HepG2 (cell line): ENCODE measurements around the gene CCDC88B. TPM values are rescaled to one million over a fixed set of nuclear protein-coding genes. Genes with fewer than 3 reads are reported as not detected.

Source experiments
- ATAD3A ChIP-seq: sonication (generic); formaldehyde crosslinking; IDR thresholded peaks from 2 replicates; pipeline ENCODE4 v1.4.0; 2020; ENCODE audit warnings: missing genetic modification reagents
- CBX5 ChIP-seq: sonication (generic); formaldehyde crosslinking; IDR thresholded peaks from 2 replicates; pipeline ENCODE4 v1.4.0; 2020; ENCODE audit warnings: missing genetic modification reagents, borderline replicate concordance
- CTCF ChIP-seq: sonication (generic); formaldehyde crosslinking; IDR thresholded peaks from 2 replicates; pipeline ENCODE4 v1.5.0; 2020; ENCODE audit warnings: mild to moderate bottlenecking, missing genetic modification reagents, moderate library complexity
- HNF4G ChIP-seq, 2 experiments: sonication (generic) in 1 of 2; formaldehyde crosslinking in 1 of 2; IDR thresholded peaks; 2 replicates each; pipeline versions ENCODE4 v1.4.0 to v1.6.1; 2011 to 2020; ENCODE audit warnings: borderline replicate concordance in 2 of 2, low read depth in 2 of 2, mild to moderate bottlenecking in 2 of 2, low read length in 1 of 2, missing genetic modification reagents in 1 of 2, moderate library complexity in 1 of 2
- HOXA3 ChIP-seq: sonication (generic); formaldehyde crosslinking; IDR thresholded peaks from 2 replicates; pipeline ENCODE4 v1.5.0; 2020; ENCODE audit warnings: missing genetic modification reagents
- HOXA5 ChIP-seq: sonication (generic); formaldehyde crosslinking; IDR thresholded peaks from 2 replicates; pipeline ENCODE4 v1.4.0; 2020; ENCODE audit warnings: missing genetic modification reagents
- MED8 ChIP-seq: sonication (generic); formaldehyde crosslinking; IDR thresholded peaks from 2 replicates; pipeline ENCODE4 v1.8.1; 2023; ENCODE audit warnings: mild to moderate bottlenecking, missing genetic modification reagents; ENCODE audit not compliant: insufficient replicate concordance
- NCOA2 ChIP-seq: sonication (generic); formaldehyde crosslinking; IDR thresholded peaks from 2 replicates; pipeline ENCODE4 v1.8.0; 2022; ENCODE audit warnings: inconsistent platforms
- NONO ChIP-seq, 2 experiments: fragments of 450-650 bp in 1 of 2; sonication (generic) in 1 of 2; formaldehyde crosslinking in 1 of 2; IDR thresholded peaks in 1 of 2; conservative IDR thresholded peaks in 1 of 2; 2 replicates each; pipeline versions ENCODE4 v1.6.1 to v1.8.0; 2017 to 2022; ENCODE audit warnings: mild to moderate bottlenecking in 1 of 2, missing genetic modification reagents in 1 of 2, moderate library complexity in 1 of 2
- NR2F2 ChIP-seq: IDR thresholded peaks from 2 replicates; pipeline ENCODE4 v1.6.1; 2012; ENCODE audit warnings: low read depth, inconsistent platforms, borderline replicate concordance
- PATZ1 ChIP-seq: sonication (generic); formaldehyde crosslinking; IDR thresholded peaks from 2 replicates; pipeline ENCODE4 v1.4.0; 2020; ENCODE audit warnings: missing genetic modification reagents
- RBM39 ChIP-seq: fragments of 200-400 bp; formaldehyde crosslinking; IDR thresholded peaks from one replicate; pipeline ENCODE4 v1.6.1; 2018; ENCODE audit warnings: antibody characterized with exemption, mild to moderate bottlenecking, low read depth, low read length; ENCODE audit not compliant: poor library complexity, severe bottlenecking
- ZNF317 ChIP-seq: sonication (generic); formaldehyde crosslinking; IDR thresholded peaks from 2 replicates; pipeline ENCODE4 v1.5.0; 2020; ENCODE audit warnings: mild to moderate bottlenecking, missing genetic modification reagents
- ZNF644 ChIP-seq: IDR thresholded peaks from 2 replicates; pipeline ENCODE4 v1.6.1; 2016; ENCODE audit warnings: low read depth
- ZNF7 ChIP-seq: IDR thresholded peaks from 2 replicates; pipeline ENCODE4 v1.6.1; 2016; ENCODE audit warnings: missing biosample characterization, missing genetic modification reagents
- polyA plus RNA-seq, 8 experiments: library from polyadenylated mRNA; depleted of rRNA in 3 of 8; stranded (reverse) in 7 of 8; unstranded in 1 of 8; fragments of >200 nt; fragmentation: Illumina TruSeq in 4 of 8; extraction: Trizol in 4 of 8; gene quantifications; 2 replicates each; pipeline versions ENCODE4 v1.2.1 to v1.2.3, GENCODE V29; 2011 to 2016; ENCODE audit warnings: low read depth in 4 of 8, missing spikeins in 1 of 8, mixed read lengths in 1 of 8; ENCODE audit not compliant: insufficient read depth in 1 of 8
- total RNA-seq, 5 experiments: library from RNA; depleted of rRNA; stranded (reverse); fragments of >200 nt; fragmentation: Illumina TruSeq; extraction: Trizol; gene quantifications; 2 replicates each; pipeline ENCODE4 v1.2.3, GENCODE V29; 2016; ENCODE audit warnings: low read depth in 1 of 5
- TF ChIP-seq, protein P1 (sequence below): sonication (generic); formaldehyde crosslinking; IDR thresholded peaks from 2 replicates; pipeline ENCODE4 v1.5.0; 2020; ENCODE audit warnings: mild to moderate bottlenecking, missing genetic modification reagents
- TF ChIP-seq, protein P2 (sequence below): sonication (generic); formaldehyde crosslinking; IDR thresholded peaks from 2 replicates; pipeline ENCODE4 v1.5.1; 2020; ENCODE audit warnings: missing genetic modification reagents, mild to moderate bottlenecking, borderline replicate concordance
- TF ChIP-seq, protein P3 (sequence below): IDR thresholded peaks from 2 replicates; pipeline ENCODE4 v1.6.1; 2016; ENCODE audit warnings: mild to moderate bottlenecking

The CCDC88B gene
- total and polyA plus RNA-seq, 2 of the 13 experiments (the other 11 are each of a cell fraction or from before 2014, with no cell fraction given), result 3.6 to 4.8 TPM

- no peak for TF ChIP-seq MED8 (CRISPR knock-in tag)
- TF ChIP-seq PATZ1 (CRISPR knock-in tag), result no peak; the same call in 1 of the 2 replicates
- no peak for TF ChIP-seq ZNF7
- TF ChIP-seq ZNF317 (CRISPR knock-in tag), result peak; percentile 68; the same call in 1 of the 2 replicates
- TF ChIP-seq ZNF644 (CRISPR knock-in tag), result no peak
- TF ChIP-seq, protein P1, sequence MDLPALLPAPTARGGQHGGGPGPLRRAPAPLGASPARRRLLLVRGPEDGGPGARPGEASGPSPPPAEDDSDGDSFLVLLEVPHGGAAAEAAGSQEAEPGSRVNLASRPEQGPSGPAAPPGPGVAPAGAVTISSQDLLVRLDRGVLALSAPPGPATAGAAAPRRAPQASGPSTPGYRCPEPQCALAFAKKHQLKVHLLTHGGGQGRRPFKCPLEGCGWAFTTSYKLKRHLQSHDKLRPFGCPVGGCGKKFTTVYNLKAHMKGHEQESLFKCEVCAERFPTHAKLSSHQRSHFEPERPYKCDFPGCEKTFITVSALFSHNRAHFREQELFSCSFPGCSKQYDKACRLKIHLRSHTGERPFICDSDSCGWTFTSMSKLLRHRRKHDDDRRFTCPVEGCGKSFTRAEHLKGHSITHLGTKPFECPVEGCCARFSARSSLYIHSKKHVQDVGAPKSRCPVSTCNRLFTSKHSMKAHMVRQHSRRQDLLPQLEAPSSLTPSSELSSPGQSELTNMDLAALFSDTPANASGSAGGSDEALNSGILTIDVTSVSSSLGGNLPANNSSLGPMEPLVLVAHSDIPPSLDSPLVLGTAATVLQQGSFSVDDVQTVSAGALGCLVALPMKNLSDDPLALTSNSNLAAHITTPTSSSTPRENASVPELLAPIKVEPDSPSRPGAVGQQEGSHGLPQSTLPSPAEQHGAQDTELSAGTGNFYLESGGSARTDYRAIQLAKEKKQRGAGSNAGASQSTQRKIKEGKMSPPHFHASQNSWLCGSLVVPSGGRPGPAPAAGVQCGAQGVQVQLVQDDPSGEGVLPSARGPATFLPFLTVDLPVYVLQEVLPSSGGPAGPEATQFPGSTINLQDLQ (CRISPR knock-in tag), result no peak
- TF ChIP-seq HOXA5 (CRISPR knock-in tag), result no peak
- TF ChIP-seq CBX5, result peak; percentile 15; the same call in 1 of the 2 replicates
- TF ChIP-seq, protein P2, sequence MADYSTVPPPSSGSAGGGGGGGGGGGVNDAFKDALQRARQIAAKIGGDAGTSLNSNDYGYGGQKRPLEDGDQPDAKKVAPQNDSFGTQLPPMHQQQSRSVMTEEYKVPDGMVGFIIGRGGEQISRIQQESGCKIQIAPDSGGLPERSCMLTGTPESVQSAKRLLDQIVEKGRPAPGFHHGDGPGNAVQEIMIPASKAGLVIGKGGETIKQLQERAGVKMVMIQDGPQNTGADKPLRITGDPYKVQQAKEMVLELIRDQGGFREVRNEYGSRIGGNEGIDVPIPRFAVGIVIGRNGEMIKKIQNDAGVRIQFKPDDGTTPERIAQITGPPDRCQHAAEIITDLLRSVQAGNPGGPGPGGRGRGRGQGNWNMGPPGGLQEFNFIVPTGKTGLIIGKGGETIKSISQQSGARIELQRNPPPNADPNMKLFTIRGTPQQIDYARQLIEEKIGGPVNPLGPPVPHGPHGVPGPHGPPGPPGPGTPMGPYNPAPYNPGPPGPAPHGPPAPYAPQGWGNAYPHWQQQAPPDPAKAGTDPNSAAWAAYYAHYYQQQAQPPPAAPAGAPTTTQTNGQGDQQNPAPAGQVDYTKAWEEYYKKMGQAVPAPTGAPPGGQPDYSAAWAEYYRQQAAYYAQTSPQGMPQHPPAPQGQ (CRISPR knock-in tag), result 0 out of 2 replicates have a peak, but pooled peaks have one; percentile 48
- TF ChIP-seq CTCF (CRISPR knock-in tag), result peak; percentile 95
- TF ChIP-seq NCOA2, result no peak
- TF ChIP-seq, protein P3, sequence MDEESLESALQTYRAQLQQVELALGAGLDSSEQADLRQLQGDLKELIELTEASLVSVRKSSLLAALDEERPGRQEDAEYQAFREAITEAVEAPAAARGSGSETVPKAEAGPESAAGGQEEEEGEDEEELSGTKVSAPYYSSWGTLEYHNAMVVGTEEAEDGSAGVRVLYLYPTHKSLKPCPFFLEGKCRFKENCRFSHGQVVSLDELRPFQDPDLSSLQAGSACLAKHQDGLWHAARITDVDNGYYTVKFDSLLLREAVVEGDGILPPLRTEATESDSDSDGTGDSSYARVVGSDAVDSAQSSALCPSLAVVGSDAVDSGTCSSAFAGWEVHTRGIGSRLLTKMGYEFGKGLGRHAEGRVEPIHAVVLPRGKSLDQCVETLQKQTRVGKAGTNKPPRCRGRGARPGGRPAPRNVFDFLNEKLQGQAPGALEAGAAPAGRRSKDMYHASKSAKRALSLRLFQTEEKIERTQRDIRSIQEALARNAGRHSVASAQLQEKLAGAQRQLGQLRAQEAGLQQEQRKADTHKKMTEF (CRISPR knock-in tag), result peak; percentile 63; the same call in 1 of the 2 replicates
- no peak for TF ChIP-seq NR2F2
- TF ChIP-seq NONO (IDR thresholded peaks at IDR 0.05), result no peak
- TF ChIP-seq NONO (CRISPR knock-in tag; conservative IDR thresholded peaks at IDR 0.05), result peak; percentile 61; the same call in 1 of the 2 replicates
- peak; percentile 77 for TF ChIP-seq RBM39
- 0 out of 2 replicates have a peak, but pooled peaks have one; percentile 4 for TF ChIP-seq HNF4G (IDR thresholded peaks at IDR 0.05; ENCODE audit: borderline replicate concordance, low read depth, low read length)
- no peak for TF ChIP-seq HNF4G (CRISPR knock-in tag; IDR thresholded peaks at IDR 0.05; ENCODE audit: borderline replicate concordance, low read depth)
- TF ChIP-seq ATAD3A (CRISPR knock-in tag), result no peak
- TF ChIP-seq HOXA3, result peak; percentile 55
Observed at GRCh38 chr11:64304316-64305072, 35.5 kb upstream of the CCDC88B start (continued).
